ENCODE results near the gene CCDC9.

DNA sequence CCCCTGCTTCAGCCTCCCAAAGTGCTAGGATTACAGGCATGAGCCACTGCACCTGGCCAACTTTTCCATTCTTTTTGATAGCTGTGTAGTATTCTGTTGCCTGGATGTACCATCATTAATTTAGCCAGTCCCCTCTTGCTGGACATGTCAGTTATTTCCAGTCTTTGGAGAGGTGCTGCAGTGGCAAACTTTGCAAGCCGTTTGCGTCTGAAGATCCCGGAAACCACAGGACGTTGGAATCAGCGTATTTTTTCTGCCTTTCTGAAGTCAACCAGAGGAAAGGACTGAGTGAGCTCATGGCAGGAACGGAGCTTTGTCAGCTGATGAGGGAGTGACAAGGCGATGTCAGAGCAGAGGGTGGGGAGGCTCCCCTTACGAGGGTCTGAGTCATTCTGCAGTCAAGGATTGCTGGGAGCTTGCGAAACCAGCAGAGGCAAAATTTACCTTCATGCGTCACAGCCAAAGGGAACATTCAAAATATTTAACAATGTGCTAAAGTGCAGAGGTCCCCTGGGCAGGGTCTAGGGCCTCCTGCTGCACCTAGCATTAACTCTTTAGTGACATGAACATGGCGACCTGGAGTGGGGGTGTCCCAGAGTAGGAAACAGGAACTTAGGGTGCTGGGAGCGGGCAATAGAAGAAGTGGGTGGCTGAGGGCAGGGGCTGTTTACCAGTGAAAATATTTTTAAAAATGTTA is 58.9 kb downstream of the CCDC9 start:
- TF ChIP-seq TAF1 (IDR thresholded peaks at IDR 0.05; ENCODE audit: borderline replicate concordance, low read depth, low read length) (no peak), POLR2AphosphoS5 (IDR thresholded peaks at IDR 0.05; ENCODE audit: low read depth, low read length) (no peak), POLR2A (IDR thresholded peaks at IDR 0.05; ENCODE audit: low read depth, low read length) (no peak)

All from GM12892 (cell line).